MG63 (cell line): ENCODE data around the gene OCLN. TPM values are rescaled to one million over a fixed set of nuclear protein-coding genes. Genes with fewer than 3 reads are reported as not detected.
"Not testable (repeated sequence)": the region's sequence is repeated elsewhere in the genome, so short reads cannot be mapped to it uniquely, and the experiment has no call there.

Source experiments
- DNase-seq: peaks from one replicate; pipeline ENCODE4 v3.0.0-alpha.2; 2020
- H3K27me3 ChIP-seq: fragments of 250-450 bp; sonication (Bioruptor Pico); 2 replicates; pipeline ENCODE4 v1.5.1; 2020; ENCODE audit warnings: mild to moderate bottlenecking, moderate library complexity
- H3K36me3 ChIP-seq: fragments of 250-450 bp; sonication (Bioruptor Pico); 2 replicates; pipeline ENCODE4 v1.5.1; 2020; ENCODE audit warnings: mild to moderate bottlenecking, moderate library complexity
- H3K4me3 ChIP-seq: fragments of 250-450 bp; sonication (Bioruptor Pico); 2 replicates; pipeline ENCODE4 v1.5.1; 2020; ENCODE audit warnings: mild to moderate bottlenecking, moderate library complexity
- H3K9me3 ChIP-seq: fragments of 250-450 bp; sonication (Bioruptor Pico); 2 replicates; pipeline ENCODE4 v1.5.1; 2020; ENCODE audit warnings: mild to moderate bottlenecking, moderate library complexity
- total RNA-seq: library from RNA; depleted of rRNA; stranded (reverse); fragments of >200 nt; shearing (Covaris generic); gene quantifications from 2 replicates; pipeline ENCODE4 v1.2.3, GENCODE V29; 2014; ENCODE audit warnings: low replicate concordance; rRNA removed

The OCLN gene
- total RNA-seq: 0.74 and 2.1 TPM in 2 replicates

- H3K27me3 ChIP-seq: peaks cover 44% of the 10 kb centered on the region
- H3K9me3 ChIP-seq: no peaks in the 10 kb centered on the region
- DNase-seq: peak; percentile 35
Observed at GRCh38 chr5:69492391-69492922, at the start of gene OCLN. Gene OCLN (plus strand): TSS chr5:69492790. CDS start chr5:69504245, 11,455 bp downstream.

GRCh38 chr5:69444127-69444754, 48.3 kb upstream of the OCLN start:
- Histone ChIP-seq H3K36me3 (no peaks in the 10 kb centered on the region), H3K9me3 (no peaks in the 10 kb centered on the region), H3K27me3 (no peaks in the 10 kb centered on the region), H3K4me3 (no peak overlapping the region)
- no peak for DNase-seq

More at GRCh38 chr5:69492391-69492922, at the start of gene OCLN:
- peak within 1 kb of the TSS; percentile 47 for H3K4me3 ChIP-seq
- H3K36me3 ChIP-seq: no peaks in the 10 kb centered on the region

- no peaks in the 10 kb centered on the region for H3K9me3 ChIP-seq
- no peak for DNase-seq
- no peaks in the 10 kb centered on the region for H3K27me3 ChIP-seq
- H3K36me3 ChIP-seq: no peaks in the 10 kb centered on the region
- H3K4me3 ChIP-seq: no peak overlapping the region
Observed at GRCh38 chr5:69449511-69449910, 43.1 kb upstream of the OCLN start.

GRCh38 chr5:69450116-69450515, 42.5 kb upstream of the OCLN start:
- Histone ChIP-seq H3K36me3 (no peaks in the 10 kb centered on the region), H3K9me3 (no peaks in the 10 kb centered on the region), H3K4me3 (no peak overlapping the region), H3K27me3 (no peaks in the 10 kb centered on the region)
- DNase-seq: peak; percentile 26

- H3K4me3 ChIP-seq, DNase-seq, H3K27me3 ChIP-seq, H3K36me3 ChIP-seq, H3K9me3 ChIP-seq: not testable (repeated sequence)
Observed at GRCh38 chr5:69450527-69450926, 42.1 kb upstream of the OCLN start.

- Histone ChIP-seq H3K9me3 (no peaks in the 10 kb centered on the region), H3K36me3 (no peaks in the 10 kb centered on the region), H3K4me3 (no peak overlapping the region), H3K27me3 (no peaks in the 10 kb centered on the region)
- no peak for DNase-seq
Observed at GRCh38 chr5:69451941-69452647, 40.5 kb upstream of the OCLN start.

GRCh38 chr5:69453487-69453886, 39.1 kb upstream of the OCLN start:
- H3K9me3 ChIP-seq, DNase-seq, H3K4me3 ChIP-seq, H3K36me3 ChIP-seq, H3K27me3 ChIP-seq: not testable (repeated sequence)

- Histone ChIP-seq H3K9me3 (no peaks in the 10 kb centered on the region), H3K36me3 (no peaks in the 10 kb centered on the region), H3K27me3 (no peaks in the 10 kb centered on the region), H3K4me3 (peak overlapping the region; percentile 15)
- DNase-seq: no peak
Observed at GRCh38 chr5:69454460-69455249, 37.9 kb upstream of the OCLN start.

GRCh38 chr5:69455428-69455988, 37.1 kb upstream of the OCLN start:
- not testable (repeated sequence) for H3K4me3 ChIP-seq, DNase-seq, H3K36me3 ChIP-seq, H3K27me3 ChIP-seq, H3K9me3 ChIP-seq

- no peak for DNase-seq
- Histone ChIP-seq H3K9me3 (0 out of 2 replicates have a peak, but pooled peaks cover 2% of the 10 kb centered on the region), H3K36me3 (no peaks in the 10 kb centered on the region), H3K27me3 (no peaks in the 10 kb centered on the region), H3K4me3 (no peak overlapping the region)
Observed at GRCh38 chr5:69462170-69462569, 30.4 kb upstream of the OCLN start.

- H3K27me3 ChIP-seq, H3K36me3 ChIP-seq: not testable (repeated sequence)
Observed at GRCh38 chr5:69466375-69466774, 26.2 kb upstream of the OCLN start.

GRCh38 chr5:69467442-69468225, 25.0 kb upstream of the OCLN start:
- no peaks in the 10 kb centered on the region for H3K36me3 ChIP-seq
- no peak for DNase-seq

More at GRCh38 chr5:69466375-69466774, 26.2 kb upstream of the OCLN start:
- H3K4me3 ChIP-seq, H3K9me3 ChIP-seq, DNase-seq: not testable (repeated sequence)

GRCh38 chr5:69468631-69469030, 24.0 kb upstream of the OCLN start:
- no peak for DNase-seq
- H3K27me3 ChIP-seq: no peaks in the 10 kb centered on the region
- 0 out of 2 replicates have a peak, but pooled peaks cover 2% of the 10 kb centered on the region for H3K9me3 ChIP-seq
- H3K4me3 ChIP-seq: no peak overlapping the region
- H3K36me3 ChIP-seq: no peaks in the 10 kb centered on the region

More at GRCh38 chr5:69467442-69468225, 25.0 kb upstream of the OCLN start:
- Histone ChIP-seq H3K9me3 (0 out of 2 replicates have a peak, but pooled peaks cover 2% of the 10 kb centered on the region), H3K4me3 (no peak overlapping the region), H3K27me3 (no peaks in the 10 kb centered on the region)

GRCh38 chr5:69471516-69471915, 21.1 kb upstream of the OCLN start:
- DNase-seq, H3K4me3 ChIP-seq, H3K27me3 ChIP-seq, H3K36me3 ChIP-seq, H3K9me3 ChIP-seq: not testable (repeated sequence)

GRCh38 chr5:69472535-69473143, 20.0 kb upstream of the OCLN start:
- H3K27me3 ChIP-seq: not testable (repeated sequence)

GRCh38 chr5:69477170-69477569, 15.4 kb upstream of the OCLN start:
- no peak for DNase-seq
- Histone ChIP-seq H3K27me3 (no peaks in the 10 kb centered on the region), H3K36me3 (no peaks in the 10 kb centered on the region), H3K9me3 (no peaks in the 10 kb centered on the region), H3K4me3 (no peak overlapping the region)

More at GRCh38 chr5:69472535-69473143, 20.0 kb upstream of the OCLN start:
- H3K4me3 ChIP-seq, H3K36me3 ChIP-seq, DNase-seq, H3K9me3 ChIP-seq: not testable (repeated sequence)
